GM12878 (cell line): ENCODE results near the gene WDR41. TPM values are rescaled to one million over a fixed set of nuclear protein-coding genes. Genes with fewer than 3 reads are reported as not detected.

Experiments
- ATAC-seq: fragments of 200-7000 bp; cut with Tn5 transposase; 3 replicates; pipeline ENCODE4 v1.9.1; 2020; ENCODE audit warnings: mild to moderate bottlenecking, moderate library complexity
- BruUV-seq: library from RNA; stranded (reverse); fragments of 400-500 nt; replicated peaks from 2 replicates; lab custom pipeline; 2021; lab: Mats Ljungman, UMichigan
- CTCF ChIA-PET: fragments of 300-600 bp; sonication (Branson Sonifier 250); formaldehyde crosslinking; extraction: SDS; loops from one replicate; lab custom pipeline; 2021; ENCODE audit warnings: inconsistent platforms; lab: Yijun Ruan, JAX
- POLR2A ChIA-PET: fragments of 350-600 bp; formaldehyde crosslinking; extraction: SDS; loops from one replicate; lab custom pipeline; 2021; ENCODE audit warnings: inconsistent platforms; lab: Charles Lee
- RAD21 ChIA-PET: fragments of 300-600 bp; sonication (Branson Sonifier 250); formaldehyde crosslinking; loops from one replicate; lab custom pipeline; 2023; ENCODE audit warnings: antibody characterized with exemption; ENCODE audit not compliant: unreplicated experiment; lab: Charles Lee
- SMC1A ChIA-PET: fragments of 300-600 bp; sonication (Branson Sonifier 250); formaldehyde crosslinking; loops from one replicate; lab custom pipeline; 2023; ENCODE audit not compliant: unreplicated experiment, uncharacterized antibody; lab: Charles Lee
- DNase-seq: peaks from one replicate; pipeline ENCODE4 v3.0.0-alpha.2; 2011; ENCODE audit warnings: low read depth, low spot score
- FAIRE-seq: peaks from 3 replicates; lab custom pipeline; 2011; peaks lifted over from hg19 to GRCh38; lab: Jason Lieb, UNC
- H2AFZ ChIP-seq: 2 replicates; pipeline ENCODE4 v1.6.0; 2011; ENCODE audit warnings: low read depth, low read length, control low read depth; ENCODE audit not compliant: control insufficient read depth
- H3K27ac ChIP-seq: 2 replicates; pipeline ENCODE4 v1.5.1; 2011; ENCODE audit warnings: control low read depth; ENCODE audit not compliant: control insufficient read depth, insufficient read depth
- H3K27me3 ChIP-seq, 2 experiments: replicated peaks in 1 of 2; 2 replicates each; pipeline versions ENCODE4 v1.6.0 to v1.6.1; 2011; ENCODE audit warnings: low read length in 1 of 2; ENCODE audit not compliant: control insufficient read depth in 2 of 2, insufficient read depth in 2 of 2
- H3K36me3 ChIP-seq, 2 experiments: 2 replicates each; pipeline ENCODE4 v1.5.1; 2011; ENCODE audit warnings: low read length in 1 of 2; ENCODE audit not compliant: control insufficient read depth in 2 of 2, insufficient read depth in 2 of 2
- H3K4me1 ChIP-seq: 2 replicates; pipeline ENCODE4 v1.6.1; 2011; ENCODE audit warnings: mild to moderate bottlenecking, low read length, moderate library complexity, mixed read lengths; ENCODE audit not compliant: control insufficient read depth, insufficient read depth
- H3K4me2 ChIP-seq: 2 replicates; pipeline ENCODE4 v1.6.0; 2011; ENCODE audit warnings: control low read depth; ENCODE audit not compliant: control insufficient read depth, insufficient read depth
- H3K4me3 ChIP-seq: fragments of 200-600 bp; sonication (generic); 2 replicates; pipeline ENCODE4 v1.5.1; 2016
- H3K79me2 ChIP-seq: 2 replicates; pipeline ENCODE4 v1.6.0; 2011; ENCODE audit warnings: low read length; ENCODE audit not compliant: control insufficient read depth, insufficient read depth
- H3K9ac ChIP-seq: 2 replicates; pipeline ENCODE4 v1.8.0; 2011; ENCODE audit warnings: low read length, control low read depth, mixed read lengths; ENCODE audit not compliant: control insufficient read depth, insufficient read depth
- H3K9me3 ChIP-seq: replicated peaks from 3 replicates; pipeline ENCODE4 v1.5.1; 2011; ENCODE audit warnings: mild to moderate bottlenecking, low read length; ENCODE audit not compliant: control insufficient read depth, insufficient read depth
- H4K20me1 ChIP-seq: 2 replicates; pipeline ENCODE4 v1.6.0; 2011; ENCODE audit not compliant: control insufficient read depth, insufficient read depth
- ASH2L ChIP-seq: fragments of 300-600, 200-600 bp; sonication (generic); IDR thresholded peaks from 2 replicates; pipeline ENCODE4 v1.6.1; 2017; ENCODE audit warnings: low read depth, mild to moderate bottlenecking, borderline replicate concordance
- BACH1 ChIP-seq: fragments of 450-650 bp; IDR thresholded peaks from 2 replicates; pipeline ENCODE4 v1.6.1; 2017; ENCODE audit warnings: mild to moderate bottlenecking, borderline replicate concordance
- CEBPZ ChIP-seq: fragments of 150-350 bp; IDR thresholded peaks from 2 replicates; pipeline ENCODE4 v1.6.1; 2016; ENCODE audit warnings: low read depth, low read length
- CREB1 ChIP-seq: IDR thresholded peaks from 2 replicates; pipeline ENCODE4 v1.6.1; 2012; ENCODE audit warnings: low read depth, mild to moderate bottlenecking, inconsistent platforms
- DPF2 ChIP-seq: fragments of 450-650 bp; IDR thresholded peaks from 2 replicates; pipeline ENCODE4 v1.6.1; 2017; ENCODE audit warnings: mild to moderate bottlenecking
- EED ChIP-seq: sonication (generic); IDR thresholded peaks from 2 replicates; pipeline ENCODE4 v1.6.1; 2016; ENCODE audit warnings: antibody characterized with exemption, low read depth
- IKZF1 ChIP-seq: fragments of 450-650 bp; conservative IDR thresholded peaks from 2 replicates; pipeline ENCODE4 v1.6.1; 2017; ENCODE audit warnings: antibody characterized with exemption, mild to moderate bottlenecking
- IRF4 ChIP-seq: IDR thresholded peaks from 2 replicates; pipeline ENCODE4 v1.6.1; 2011; ENCODE audit warnings: low read depth, low read length
- JUND ChIP-seq: IDR thresholded peaks from 2 replicates; pipeline ENCODE4 v1.6.1; 2012; ENCODE audit warnings: low read depth, mild to moderate bottlenecking, low read length, improper control_type of control experiment, moderate library complexity
- NFYA ChIP-seq: IDR thresholded peaks from 2 replicates; pipeline ENCODE4 v1.6.1; 2011; ENCODE audit warnings: low read depth, mild to moderate bottlenecking, low read length, improper control_type of control experiment, borderline replicate concordance
- NFYB ChIP-seq: IDR thresholded peaks from 2 replicates; pipeline ENCODE4 v1.6.1; 2011; ENCODE audit warnings: low read depth, mild to moderate bottlenecking, low read length, improper control_type of control experiment, moderate library complexity; ENCODE audit not compliant: insufficient read depth
- NR2C1 ChIP-seq: fragments of 450-650 bp; IDR thresholded peaks from 2 replicates; pipeline ENCODE4 v1.6.1; 2017; ENCODE audit warnings: antibody characterized with exemption, mild to moderate bottlenecking, moderate library complexity
- PAX8 ChIP-seq: fragments of 450-650 bp; IDR thresholded peaks from 2 replicates; pipeline ENCODE4 v1.6.1; 2017; ENCODE audit warnings: mild to moderate bottlenecking, moderate library complexity
- POLR2AphosphoS2 ChIP-seq: IDR thresholded peaks from 2 replicates; pipeline ENCODE4 v1.6.1; 2011; ENCODE audit warnings: low read depth, mild to moderate bottlenecking, low read length, improper control_type of control experiment, moderate library complexity
- RAD51 ChIP-seq: fragments of 450-650 bp; IDR thresholded peaks from 2 replicates; pipeline ENCODE4 v1.6.1; 2016; ENCODE audit warnings: moderate library complexity, mild to moderate bottlenecking, inconsistent platforms
- WRNIP1 ChIP-seq: IDR thresholded peaks from 2 replicates; pipeline ENCODE4 v1.6.1; 2011; ENCODE audit warnings: low read depth, low read length, improper control_type of control experiment, borderline replicate concordance
- ZBTB11 ChIP-seq: fragments of 450-650 bp; formaldehyde crosslinking; IDR thresholded peaks from 2 replicates; pipeline ENCODE4 v1.5.0; 2022; ENCODE audit warnings: mild to moderate bottlenecking, missing genetic modification characterization
- ZNF207 ChIP-seq: fragments of 450-650 bp; IDR thresholded peaks from 2 replicates; pipeline ENCODE4 v1.6.1; 2014; ENCODE audit warnings: antibody characterized with exemption, mild to moderate bottlenecking, borderline replicate concordance
- ZNF274 ChIP-seq: IDR thresholded peaks from one replicate; pipeline ENCODE4 v1.8.0; 2011; ENCODE audit not compliant: insufficient read length, insufficient read depth
- WGBS: methylation state at CpG from one replicate; pipeline ENCODE4 v1.1.6; 2016; ENCODE audit warnings: low lambda C conversion rate; ENCODE audit not compliant: insufficient replicate concordance, insufficient coverage; ENCODE audit errors: missing lambda C conversion rate; 5-methylcytosine and 5-hydroxymethylcytosine counted together
- in situ Hi-C: fragments of 300-500 bp; cut with MboI; formaldehyde crosslinking; loops from 9 replicates; pipeline ENCODE4 v1.14.3; 2018; ENCODE audit warnings: mixed read lengths
- intact Hi-C: fragments of 100-400 bp; cut with micrococcal nuclease; formaldehyde crosslinking; loops from one replicate; pipeline ENCODE4 v1.14.2; 2022; ENCODE audit not compliant: unreplicated experiment
- polyA plus RNA-seq, 11 experiments: library from polyadenylated mRNA; depleted of rRNA in 4 of 11; unstranded in 6 of 11; stranded (reverse) in 5 of 11; fragments of >200 nt; fragmentation: Nextera tagmentation in 4 of 11; fragmentation: Illumina TruSeq in 1 of 11; extraction: Ambion mirVana in 4 of 11; extraction: Trizol in 1 of 11; gene quantifications; 1 replicate in 1 of 11; 2 replicates in 10 of 11; pipeline versions ENCODE4 v1.2.1 to v1.2.3, GENCODE V29; 2011 to 2016; ENCODE audit warnings: inconsistent platforms in 2 of 11, missing spikeins in 2 of 11, low read depth in 1 of 11
- total RNA-seq, 4 experiments: library from RNA; depleted of rRNA in 3 of 4; stranded (reverse); fragments of >200 nt in 3 of 4; fragmentation: Illumina TruSeq in 1 of 4; extraction: Trizol in 1 of 4; gene quantifications; 2 replicates each; pipeline versions ENCODE4 v1.2.1 to v1.2.3, GENCODE V29; 2013 to 2021

Gene WDR41
- total and polyA plus RNA-seq, 10 of the 15 experiments (the other 5 are each of a cell fraction or from before 2014, with no cell fraction given): 60.0 to 124 (median 84.4) TPM

- ChIA-PET RAD21 (no interaction called here), SMC1A (interaction anchor here (1.0 to 1.1 kb wide), 2 partner anchors 25 to 80 kb away, joined by 3 read pairs; no protein-coding TSS in a partner anchor), CTCF (interaction anchor here (1.1 kb wide), 1 partner anchor 78 kb away, joined by 3 read pairs; no protein-coding TSS in a partner anchor), POLR2A (interaction anchor here (0.6 kb wide), 2 partner anchors 11 to 242 kb away, joined by 3 to 4 read pairs; no protein-coding TSS in a partner anchor)
- no TSS peak for BruUV-seq
- H3K4me3 ChIP-seq: no peak overlapping the region
- no peaks in the 10 kb centered on the region; the same call in 2 of the 3 replicates for H3K9me3 ChIP-seq
- no peak overlapping the region for H2AFZ ChIP-seq
- 94% methylated on average over 1 of the region's 1 CpG for WGBS
- no peaks in the 10 kb centered on the region for H3K27me3 ChIP-seq
- ATAC-seq: no peak
- intact Hi-C loops (no loop called here), in situ Hi-C loops (no loop called here)
- no peak overlapping the region for H3K27ac ChIP-seq
- TF ChIP-seq CREB1: no peak
- no peak for TF ChIP-seq EED
- TF ChIP-seq BACH1: no peak
- TF ChIP-seq ZNF274: no peak
- no peak for TF ChIP-seq DPF2
- TF ChIP-seq JUND: no peak
- TF ChIP-seq NFYA: no peak
- TF ChIP-seq NR2C1: no peak
- no peak for TF ChIP-seq ZBTB11 (CRISPR knock-in tag)
- no peak for TF ChIP-seq IRF4
- no peak for TF ChIP-seq ZNF207
- TF ChIP-seq IKZF1: no peak
- TF ChIP-seq POLR2AphosphoS2: no peak
- TF ChIP-seq WRNIP1: no peak
- no peak for TF ChIP-seq NFYB
- TF ChIP-seq PAX8: no peak
- no peak for TF ChIP-seq ASH2L
- no peak for TF ChIP-seq RAD51
- TF ChIP-seq CEBPZ: no peak
- H3K79me2 ChIP-seq: no peaks in the 10 kb centered on the region
- no peaks in the 10 kb centered on the region for H3K4me1 ChIP-seq
- no peak overlapping the region for H3K4me2 ChIP-seq
- H3K9ac ChIP-seq: no peak overlapping the region
- peaks cover 3 to 16% of the 10 kb centered on the region in 2 experiments for H3K36me3 ChIP-seq
- H4K20me1 ChIP-seq: no peaks in the 10 kb centered on the region
- no peak for FAIRE-seq
- DNase-seq: no peak
These were observed 39.8 kb downstream of the WDR41 start for GRCh38 chr5:77452351-77452750.
